ENCODE measurements around the gene KCNQ5. TPM values are rescaled to one million over a fixed set of nuclear protein-coding genes. Genes with fewer than 3 reads are reported as not detected.

The KCNQ5 gene
- total RNA-seq, 1 experiment from 2014 or later = 0.07 TPM

- H3K9ac ChIP-seq (ENCODE audit: extremely low read depth, insufficient read length, low read length) = no peak overlapping the region
Observed at GRCh38 chr6:73139681-73140383, 518.0 kb downstream of the KCNQ5 start.

More at GRCh38 chr6:73139681-73140383, 518.0 kb downstream of the KCNQ5 start:
- H2AFZ ChIP-seq (ENCODE audit: low read length) = no peak overlapping the region
- no peak overlapping the region for H3K23ac ChIP-seq (ENCODE audit: insufficient read length, low read depth, low read length)
- no peak overlapping the region for H2BK20ac ChIP-seq (ENCODE audit: low read depth, low read length, poor library complexity, severe bottlenecking)
- no peaks in the 10 kb centered on the region for H3K79me1 ChIP-seq (ENCODE audit: insufficient read depth, low read depth, low read length, poor library complexity, severe bottlenecking)
- no peak overlapping the region for H2BK120ac ChIP-seq (ENCODE audit: low read depth, low read length, poor library complexity, severe bottlenecking)
- no peak overlapping the region for H3K4me3 Mint-ChIP-seq
- H3K27me3 ChIP-seq (ENCODE audit: insufficient read depth, low read length) = no peaks in the 10 kb centered on the region
- H3K9me3 ChIP-seq (ENCODE audit: control insufficient read depth, low read depth, low read length) = no peaks in the 10 kb centered on the region
- H4K8ac ChIP-seq (replicated peaks; ENCODE audit: insufficient read length, low read depth, low read length) = no peak overlapping the region
- no peak for DNase-seq
- no peak overlapping the region for H2BK15ac ChIP-seq (ENCODE audit: low read depth, low read length)
- H3K4me1 Mint-ChIP-seq = peaks cover 0 to 3% of the 10 kb centered on the region in 2 experiments; a peak in 2 of 4 replicates
- TF ChIP-seq CTCF (conservative IDR thresholded peaks at IDR 0.05) = no peak
- H3K27ac Mint-ChIP-seq = no peak overlapping the region
- no peaks in the 10 kb centered on the region for H3K79me2 ChIP-seq (ENCODE audit: insufficient read depth, low read length)
- H3K23me2 ChIP-seq (ENCODE audit: insufficient read length, low read depth, low read length, poor library complexity, severe bottlenecking) = no peaks in the 10 kb centered on the region
- no peak overlapping the region for H2BK5ac ChIP-seq (ENCODE audit: insufficient read length, low read length)
- no peaks in the 10 kb centered on the region for H3K9me3 Mint-ChIP-seq
- H3K14ac ChIP-seq (ENCODE audit: insufficient read depth, low read length) = no peak overlapping the region
- no peak overlapping the region for H4K91ac ChIP-seq (ENCODE audit: insufficient read length, low read depth, low read length)
- H4K5ac ChIP-seq (ENCODE audit: insufficient read length, low read depth, low read length) = no peak overlapping the region
- H3K4me1 ChIP-seq (ENCODE audit: insufficient read depth, low read length) = no peaks in the 10 kb centered on the region
- H3K27me3 Mint-ChIP-seq (ENCODE audit: low read depth) = peaks cover 4% of the 10 kb centered on the region
- no peak overlapping the region for H3K56ac ChIP-seq (ENCODE audit: insufficient read length, low read depth, low read length)
- no peak overlapping the region for H3K27ac ChIP-seq (ENCODE audit: insufficient read length, low read depth, low read length)
- H2BK12ac ChIP-seq (ENCODE audit: insufficient read length, low read depth, low read length) = no peak overlapping the region
- no peak overlapping the region for H2AK5ac ChIP-seq (ENCODE audit: insufficient read length, low read length)
- H3K4ac ChIP-seq (ENCODE audit: low read depth, low read length) = no peak overlapping the region
- no CpG with 5 or more reads among the region's 3 CpGs for WGBS (ENCODE audit: extremely low coverage, insufficient read length, low lambda C conversion rate)
- H3T11ph ChIP-seq (ENCODE audit: low read length) = no peak overlapping the region
- no peak overlapping the region for H3K4me2 ChIP-seq (ENCODE audit: insufficient read depth, insufficient read length, low read length)
- no peaks in the 10 kb centered on the region; a peak in 1 of 7 replicates for H3K36me3 Mint-ChIP-seq (ENCODE audit: insufficient read depth in 1 of 3, low read depth in 3 of 3)
- H4K20me1 ChIP-seq (ENCODE audit: control insufficient read depth, insufficient read depth, insufficient read length) = no peaks in the 10 kb centered on the region
- no peak overlapping the region for H3K18ac ChIP-seq (ENCODE audit: insufficient read length, low read depth, low read length)

All from H9 (cell line).